Measurements from ENCODE around the gene ODR4.

DNA sequence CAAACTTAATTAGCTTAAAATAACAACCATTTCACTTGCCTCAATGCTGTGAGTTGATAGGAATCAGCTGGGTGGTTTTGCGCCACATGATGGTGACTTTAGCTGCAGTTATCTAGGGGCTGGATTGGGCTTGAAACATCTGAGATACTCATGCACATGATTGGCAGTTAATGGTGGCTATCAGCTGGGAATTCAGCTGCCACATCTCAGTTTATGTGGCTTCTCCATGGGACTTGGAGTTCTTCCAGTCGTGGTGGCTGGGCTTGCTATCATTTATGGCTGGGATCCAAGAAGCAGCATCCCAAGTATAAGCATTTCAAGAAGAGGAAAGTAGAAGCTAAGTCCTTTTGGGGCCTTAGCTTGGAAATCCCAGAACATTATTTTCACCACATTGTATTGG lies 48.9 kb downstream of the ODR4 start:
- TF ChIP-seq CTCF (IDR thresholded peaks at IDR 0.05) (no peak), POLR2A (IDR thresholded peaks at IDR 0.05) (no peak), POLR2AphosphoS5 (IDR thresholded peaks at IDR 0.05; ENCODE audit: insufficient read depth in 1 of 2, low read depth in 1 of 2) (no peak)

Data from vagina (tissue), 2 donors.